ENCODE results near the gene DCBLD1.

Gene DCBLD1

GRCh38 chr6:117559299-117559698, 76.8 kb downstream of the DCBLD1 start:
- no peak overlapping the region for H3K27ac ChIP-seq
- no peak for TF ChIP-seq CTCF (conservative IDR thresholded peaks at IDR 0.05)
- no peak for TF ChIP-seq ZFX (IDR thresholded peaks at IDR 0.05)

- H3K27ac ChIP-seq = no peak overlapping the region
- TF ChIP-seq ZFX (IDR thresholded peaks at IDR 0.05) (no peak), CTCF (conservative IDR thresholded peaks at IDR 0.05) (no peak)
These were observed 78.7 kb downstream of the DCBLD1 start for GRCh38 chr6:117561128-117561527.

DNA sequence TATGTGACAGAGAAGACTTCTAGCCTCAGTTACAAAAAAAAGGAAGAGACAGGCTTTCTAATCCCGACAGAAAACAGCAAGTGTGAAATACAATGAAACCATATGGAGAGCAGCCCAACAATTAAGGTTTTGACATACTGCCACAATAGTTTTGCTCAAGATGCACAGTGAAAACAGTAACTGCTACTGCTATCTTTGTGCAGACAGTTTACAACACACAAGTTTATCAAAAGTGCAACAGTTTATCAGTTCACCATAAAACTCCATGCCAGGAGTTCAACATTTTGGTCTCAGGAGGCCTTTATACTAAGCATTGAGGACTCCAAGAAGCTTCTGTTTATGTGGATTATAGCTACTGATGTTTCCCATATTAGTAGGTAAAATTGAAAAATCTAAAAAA, 82.2 kb downstream of the DCBLD1 start:
- no peak overlapping the region for H3K27ac ChIP-seq
- TF ChIP-seq ZFX (IDR thresholded peaks at IDR 0.05) (no peak), CTCF (conservative IDR thresholded peaks at IDR 0.05) (no peak)

DNA sequence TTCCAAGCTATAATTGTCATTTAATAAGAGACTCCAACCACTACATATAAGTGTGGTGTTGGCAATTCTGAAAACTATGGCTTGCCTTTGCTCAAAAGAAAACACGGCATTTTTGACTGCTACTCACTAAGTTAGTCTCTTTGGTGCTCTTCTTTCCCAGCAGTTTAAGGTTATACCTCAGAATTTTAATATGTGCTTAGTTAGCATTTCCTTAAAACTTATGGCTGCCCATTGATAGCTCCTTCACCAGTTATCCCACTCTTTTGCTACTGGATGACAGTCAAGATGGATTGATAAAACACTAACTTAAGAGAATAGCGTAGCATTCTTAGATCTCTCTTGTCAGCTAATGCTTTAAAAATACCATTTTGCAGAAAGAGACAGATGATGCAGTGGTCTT, 85.8 kb downstream of the DCBLD1 start:
- TF ChIP-seq CTCF (conservative IDR thresholded peaks at IDR 0.05) = no peak
- TF ChIP-seq ZFX (IDR thresholded peaks at IDR 0.05) = no peak
- H3K27ac ChIP-seq = no peak overlapping the region

DNA sequence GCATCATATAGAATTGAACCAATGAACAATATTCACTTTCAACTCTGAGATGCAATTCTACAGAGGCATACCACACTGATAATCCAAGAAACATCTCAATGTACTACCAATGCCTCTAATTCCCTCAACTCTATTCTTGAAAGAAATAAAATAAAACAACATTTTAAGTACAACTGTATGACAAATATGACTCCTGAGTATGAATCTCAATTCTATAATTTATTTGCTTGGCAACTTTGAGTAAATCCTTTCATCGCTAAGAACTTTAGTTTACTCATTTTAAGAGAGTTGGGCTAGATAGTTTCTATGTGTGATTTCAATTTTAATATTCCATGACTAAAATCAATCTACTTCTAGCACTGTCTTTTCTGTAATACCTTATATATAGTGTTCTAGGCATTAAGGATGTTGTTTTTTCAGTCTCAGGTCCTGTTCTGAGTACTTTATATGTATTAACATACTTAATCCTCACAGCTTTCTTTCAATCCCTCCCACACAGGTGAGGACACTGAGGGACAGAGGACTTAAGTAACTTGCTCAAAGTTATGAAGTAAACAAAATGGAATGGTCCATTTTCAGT, 86.4 kb downstream of the DCBLD1 start:
- H3K27ac ChIP-seq = no peak overlapping the region
- TF ChIP-seq CTCF (conservative IDR thresholded peaks at IDR 0.05) = no peak
- TF ChIP-seq ZFX (IDR thresholded peaks at IDR 0.05) = no peak

DNA sequence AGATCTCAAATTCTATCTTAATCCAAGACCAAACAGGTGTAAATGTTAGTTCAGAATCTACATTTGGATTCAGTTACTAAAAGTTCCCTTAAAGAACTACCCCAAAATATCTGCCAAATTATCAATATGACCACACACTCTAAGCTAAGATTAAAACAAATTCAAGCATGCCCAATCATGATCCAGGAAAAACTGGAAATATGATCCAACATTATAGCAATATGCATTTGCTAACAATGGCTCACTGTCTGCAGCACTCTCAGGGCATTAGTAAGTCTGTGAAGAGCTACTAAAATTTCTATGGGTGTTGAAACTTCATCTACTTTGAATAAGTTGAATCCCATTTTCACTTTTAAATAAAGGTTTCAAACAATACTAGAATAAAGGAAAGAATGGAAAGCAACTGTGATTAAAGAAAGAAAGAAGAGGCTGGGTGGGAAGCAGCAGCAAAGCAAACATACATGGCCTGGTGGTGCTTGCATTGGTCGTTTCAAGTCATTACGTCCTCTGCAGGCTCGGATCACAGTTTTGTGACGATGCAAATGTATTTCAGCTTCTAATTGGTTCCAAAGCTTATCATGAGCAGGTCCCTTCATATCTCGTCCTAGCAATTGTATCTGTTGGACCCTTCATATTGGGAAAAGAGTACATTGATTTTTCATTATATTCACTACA, 90.7 kb downstream of the DCBLD1 start:
- no peak for TF ChIP-seq CTCF (conservative IDR thresholded peaks at IDR 0.05)
- no peak for TF ChIP-seq ZFX (IDR thresholded peaks at IDR 0.05)
- no peak overlapping the region for H3K27ac ChIP-seq

DNA sequence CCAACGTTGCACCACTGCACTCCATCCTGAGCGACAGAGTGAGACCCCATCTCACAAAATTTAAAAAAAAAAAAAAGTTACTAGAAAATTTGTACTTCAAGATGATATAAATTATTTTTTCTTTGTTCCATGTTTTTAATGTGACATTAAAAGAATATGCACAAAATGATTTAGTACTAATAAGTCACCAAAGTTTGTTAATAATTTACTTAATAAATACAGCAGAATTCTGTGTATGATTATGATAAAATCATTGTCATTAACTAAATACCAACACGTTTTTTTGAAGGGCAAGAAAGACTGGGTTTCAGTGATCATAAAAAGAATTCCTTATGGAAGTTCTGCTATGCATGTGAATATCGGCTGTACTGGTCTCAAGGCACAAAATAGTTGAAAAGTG, 91.7 kb downstream of the DCBLD1 start:
- no peak overlapping the region for H3K27ac ChIP-seq
- TF ChIP-seq ZFX (IDR thresholded peaks at IDR 0.05) (no peak), CTCF (conservative IDR thresholded peaks at IDR 0.05) (no peak)

All from C4-2B (cell line).